Hypothalamus (tissue), 51 donors: ENCODE measurements around the gene GSTA5.
"Not testable (repeated sequence)": the region's sequence is repeated elsewhere in the genome, so short reads cannot be mapped to it uniquely, and the experiment has no call there.

Experiments
- DNase-seq, 51 donors: peaks; one replicate each; lab custom pipeline; 2025; lab: John Stamatoyannopoulos, UW

Gene GSTA5

GRCh38 chr6:52799272-52799671, 41.3 kb downstream of the GSTA5 start:
- DNase-seq, result not testable (repeated sequence)

- DNase-seq, result not testable (repeated sequence)
Observed at GRCh38 chr6:52794366-52794765, 46.2 kb downstream of the GSTA5 start.

- DNase-seq, result no peak
Observed at GRCh38 chr6:52790861-52791260, 49.8 kb downstream of the GSTA5 start.

- not testable (repeated sequence) for DNase-seq
Observed at GRCh38 chr6:52789658-52790057, 51.0 kb downstream of the GSTA5 start.

GRCh38 chr6:52788478-52788877, 52.1 kb downstream of the GSTA5 start:
- peak in 1 of 51 donors; percentile 6 for DNase-seq

GRCh38 chr6:52787917-52788316, 52.7 kb downstream of the GSTA5 start:
- DNase-seq, result no peak

- DNase-seq, result no peak
Observed at GRCh38 chr6:52786249-52786956, 54.2 kb downstream of the GSTA5 start.

- DNase-seq, result not testable (repeated sequence)
Observed at GRCh38 chr6:52782696-52783274, 57.8 kb downstream of the GSTA5 start.

- not testable (repeated sequence) for DNase-seq
Observed at GRCh38 chr6:52782209-52782608, 58.4 kb downstream of the GSTA5 start.
